ENCODE measurements around the gene CELF1.

CELF1 gene

DNA sequence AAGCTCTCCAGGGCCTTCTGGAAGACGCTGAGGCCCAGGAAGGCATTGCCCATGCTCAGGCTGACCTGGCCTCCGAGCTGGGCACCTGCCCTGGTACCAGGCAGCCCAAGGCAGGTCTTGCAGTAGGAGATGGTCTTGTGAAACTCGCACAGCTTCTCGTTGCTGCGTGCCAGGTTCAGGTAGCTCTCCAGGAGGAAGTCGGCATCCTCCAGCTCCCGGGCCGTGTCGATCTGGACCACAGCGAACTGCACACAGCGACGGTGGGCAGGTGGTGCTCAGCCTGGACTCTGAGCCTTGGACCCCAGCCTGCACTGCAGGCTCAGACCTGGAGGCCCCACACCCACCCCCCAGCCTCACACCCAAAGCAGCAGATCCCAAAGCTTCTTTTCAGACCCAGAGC is 105.0 kb downstream of the CELF1 start:
- DNase-seq (ENCODE audit: low read depth, low spot score), result no peak

DNA sequence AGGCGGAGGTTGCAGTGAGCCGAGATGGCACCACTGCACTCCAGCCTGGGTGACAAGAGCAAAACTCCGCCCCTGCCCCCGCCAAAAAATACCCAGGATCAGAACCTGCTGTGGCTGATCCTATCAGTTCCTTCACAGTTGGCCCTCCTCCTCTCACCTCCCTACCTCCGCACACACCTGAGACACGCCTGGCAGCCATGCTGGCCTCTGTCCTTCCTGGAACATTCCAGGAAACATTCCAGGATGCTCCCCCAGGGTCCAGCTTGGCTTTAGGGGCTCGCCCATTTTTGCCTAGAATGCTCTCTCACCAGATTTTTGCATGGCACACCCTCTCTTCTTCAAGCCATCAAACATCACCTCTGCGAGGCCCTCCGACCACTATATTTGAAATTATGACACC is 106.1 kb downstream of the CELF1 start:
- no peak for DNase-seq (ENCODE audit: low read depth, low spot score)

DNA sequence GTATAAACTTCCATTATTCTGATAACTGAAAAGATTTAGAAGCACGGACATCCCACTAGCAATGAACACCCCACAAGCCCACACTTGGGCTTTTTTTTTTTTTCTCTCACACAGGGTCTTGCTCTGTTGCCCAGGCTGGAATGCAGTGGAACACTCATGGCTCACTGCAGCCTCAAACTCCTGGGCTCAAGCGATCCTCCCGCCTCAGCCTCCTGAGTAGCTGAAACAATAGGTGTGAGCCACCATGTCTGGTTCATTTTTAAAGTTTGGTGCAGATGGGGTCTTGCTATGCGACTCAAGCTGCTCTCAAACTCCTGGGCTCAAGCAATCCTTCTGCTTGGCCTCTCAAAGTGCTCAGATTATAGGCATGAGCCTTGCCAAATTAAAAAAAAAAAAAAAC is 107.1 kb downstream of the CELF1 start:
- DNase-seq (ENCODE audit: low read depth, low spot score), result no peak

DNA sequence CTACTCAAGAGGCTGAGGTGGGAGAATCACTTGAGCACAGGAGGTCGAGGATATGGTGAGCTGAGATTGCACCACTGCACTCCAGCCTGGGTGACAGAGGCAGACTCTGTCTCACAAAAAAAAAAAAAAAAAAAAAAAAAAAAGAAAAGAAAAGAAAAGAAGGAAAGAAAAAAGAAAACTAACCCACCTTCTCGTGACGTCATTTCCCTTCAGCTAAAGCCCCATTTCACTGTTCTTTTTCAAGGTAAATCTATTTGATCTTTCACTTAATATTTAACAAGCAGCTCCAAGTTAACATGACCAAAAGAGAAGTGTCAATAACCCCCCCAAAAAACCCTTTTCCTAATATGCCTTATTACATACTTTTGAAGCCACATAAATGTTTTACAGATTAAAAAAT is 109.1 kb downstream of the CELF1 start:
- no peak for DNase-seq (ENCODE audit: low read depth, low spot score)

DNA sequence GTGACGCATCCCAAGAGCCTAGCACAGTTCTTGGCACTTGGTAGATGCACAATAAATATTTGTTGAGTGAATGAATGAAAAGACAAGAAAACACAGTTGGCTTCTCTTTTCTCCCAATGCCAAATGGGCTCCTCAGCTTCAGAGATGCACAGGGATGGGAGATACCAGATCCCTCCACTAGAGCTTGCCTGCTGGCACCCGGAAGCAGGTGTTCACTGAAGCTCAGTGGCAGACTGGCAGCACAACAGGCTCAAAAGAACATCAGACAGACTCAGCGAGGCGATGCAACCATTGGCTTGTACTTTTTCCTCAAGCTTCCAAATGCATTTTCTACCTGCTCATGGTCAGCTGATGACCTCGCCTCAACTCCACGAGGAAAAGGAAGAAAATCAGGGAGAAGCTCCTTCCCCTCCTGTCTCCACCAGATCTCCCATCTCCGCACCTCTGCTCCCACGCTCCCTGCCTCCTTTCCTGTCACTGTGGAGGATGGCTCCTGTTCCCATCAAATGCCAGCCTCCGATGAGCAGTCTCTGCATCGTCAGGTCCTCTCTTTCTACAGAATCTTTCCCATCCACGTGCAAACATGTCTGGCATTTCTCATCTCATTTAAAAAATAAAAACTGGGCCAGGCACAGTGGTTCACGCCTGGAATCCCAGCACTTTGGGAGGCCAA is 109.8 kb downstream of the CELF1 start:
- DNase-seq (ENCODE audit: low read depth, low spot score), result no peak

DNA sequence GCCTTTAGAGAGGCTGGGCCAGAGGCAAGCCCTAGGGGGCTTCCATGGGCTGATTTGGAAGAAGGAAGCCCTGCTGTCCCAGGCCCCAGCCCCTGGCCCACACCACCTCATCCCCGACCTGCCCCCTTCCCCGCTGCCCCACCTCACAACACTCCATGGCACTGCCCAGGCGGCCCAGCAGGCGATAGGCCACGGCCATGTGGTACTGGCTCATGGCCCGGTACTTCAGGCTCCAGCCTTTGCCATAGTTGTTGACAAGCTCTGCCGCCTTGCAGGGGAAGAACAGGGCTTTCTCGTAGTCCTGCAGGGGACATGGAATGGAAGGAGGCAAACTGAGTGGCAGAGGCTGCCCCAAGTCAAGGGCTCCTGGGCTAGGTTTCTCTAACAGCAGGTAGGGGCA is 110.4 kb downstream of the CELF1 start:
- DNase-seq (ENCODE audit: low read depth, low spot score), result no peak

DNA sequence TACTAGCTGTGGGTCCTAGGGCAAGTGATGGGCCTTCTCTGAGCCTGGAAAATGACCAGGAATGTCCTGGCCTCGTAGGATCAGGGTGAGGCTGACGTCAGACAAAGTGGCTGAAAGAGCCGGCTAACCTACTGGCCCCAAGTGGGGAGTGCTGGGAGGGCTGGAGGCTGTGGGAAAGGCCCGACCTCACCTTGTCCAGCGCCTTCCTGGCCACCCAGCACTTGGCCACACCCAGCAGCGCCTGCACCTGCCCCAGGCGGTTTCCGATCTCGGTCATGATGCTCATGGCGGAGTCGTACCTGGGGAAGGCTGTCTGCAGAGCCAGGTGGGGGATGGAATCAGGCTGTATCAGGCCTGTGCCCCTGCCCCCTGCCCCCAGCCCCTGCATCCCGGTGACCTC is 111.5 kb downstream of the CELF1 start:
- no peak for DNase-seq (ENCODE audit: low read depth, low spot score)

DNA sequence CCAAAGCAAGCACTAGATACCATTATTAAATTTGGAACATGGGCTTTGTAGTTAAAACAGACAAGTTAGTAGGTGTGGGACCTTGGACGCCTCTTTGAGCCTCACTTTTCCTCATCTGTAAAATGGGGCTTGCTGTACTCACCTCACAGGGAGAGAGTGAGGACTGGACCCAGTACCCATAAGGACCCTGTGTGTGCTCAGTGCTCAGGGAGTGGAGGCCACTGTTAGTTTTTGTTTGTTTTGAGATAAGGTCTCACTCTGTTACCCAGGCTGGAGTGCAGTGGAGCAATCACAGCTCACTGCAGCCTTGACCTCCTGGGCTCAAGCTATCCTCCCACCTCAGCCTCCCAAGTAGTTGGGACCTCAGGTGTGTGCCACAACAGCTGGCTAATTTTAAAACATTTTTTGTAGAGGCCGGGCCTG is 112.9 kb downstream of the CELF1 start:
- DNase-seq (ENCODE audit: low read depth, low spot score), result no peak

DNA sequence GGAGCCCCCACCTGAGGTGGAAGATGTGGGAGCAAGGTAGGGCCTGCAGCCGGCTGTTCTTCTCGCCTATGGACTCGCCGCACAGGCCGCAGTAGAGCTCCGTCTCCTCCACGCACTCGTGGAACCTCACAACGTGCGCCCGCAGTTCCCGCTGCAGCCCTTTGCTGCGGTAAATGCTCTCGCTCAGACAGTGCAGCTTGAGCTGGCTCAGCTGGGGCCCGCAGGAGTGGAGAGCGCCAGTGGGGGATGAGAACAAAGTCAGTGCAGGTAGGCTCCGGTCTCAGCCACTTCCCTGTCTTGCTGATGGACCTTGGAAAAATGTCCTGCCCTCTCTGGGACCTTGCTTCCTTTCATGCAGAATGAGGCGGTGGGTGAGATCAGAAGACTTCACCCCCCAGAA is 114.2 kb downstream of the CELF1 start:
- DNase-seq (ENCODE audit: low read depth, low spot score), result no peak

DNA sequence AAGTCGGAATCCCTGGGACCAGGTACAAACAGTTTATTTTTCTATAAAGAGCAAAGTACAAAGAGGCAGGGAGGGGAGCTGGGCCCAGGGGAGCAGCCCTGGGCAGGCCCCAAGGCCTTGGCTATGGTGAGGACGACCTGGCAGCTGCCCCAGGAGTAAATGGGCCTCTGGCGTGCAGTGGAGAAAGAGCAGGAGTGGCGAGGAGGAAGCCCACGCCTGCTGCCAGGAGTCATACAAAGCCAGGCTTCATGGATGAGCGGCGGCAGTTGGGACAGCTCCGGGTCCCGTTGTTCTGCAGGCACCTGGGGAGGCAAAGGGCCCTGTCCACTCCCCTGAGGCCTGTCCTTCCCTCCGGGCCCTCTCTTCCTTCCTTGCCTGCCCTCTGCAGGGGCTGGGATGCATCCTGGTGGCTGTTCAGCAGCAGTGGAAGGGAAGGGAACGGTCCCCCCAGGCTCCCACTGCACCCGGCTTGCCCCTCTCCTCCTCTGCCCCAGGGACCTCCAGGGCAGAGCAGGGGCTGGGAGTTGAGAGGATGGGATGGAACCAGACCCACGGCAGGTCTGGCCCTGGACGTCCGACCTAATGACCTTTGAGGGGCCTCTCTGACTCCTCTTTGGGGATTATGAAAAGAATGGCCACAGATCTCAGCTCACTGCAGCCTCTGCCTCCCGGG is 115.0 kb downstream of the CELF1 start:
- DNase-seq (ENCODE audit: low read depth, low spot score), result no peak

DNA sequence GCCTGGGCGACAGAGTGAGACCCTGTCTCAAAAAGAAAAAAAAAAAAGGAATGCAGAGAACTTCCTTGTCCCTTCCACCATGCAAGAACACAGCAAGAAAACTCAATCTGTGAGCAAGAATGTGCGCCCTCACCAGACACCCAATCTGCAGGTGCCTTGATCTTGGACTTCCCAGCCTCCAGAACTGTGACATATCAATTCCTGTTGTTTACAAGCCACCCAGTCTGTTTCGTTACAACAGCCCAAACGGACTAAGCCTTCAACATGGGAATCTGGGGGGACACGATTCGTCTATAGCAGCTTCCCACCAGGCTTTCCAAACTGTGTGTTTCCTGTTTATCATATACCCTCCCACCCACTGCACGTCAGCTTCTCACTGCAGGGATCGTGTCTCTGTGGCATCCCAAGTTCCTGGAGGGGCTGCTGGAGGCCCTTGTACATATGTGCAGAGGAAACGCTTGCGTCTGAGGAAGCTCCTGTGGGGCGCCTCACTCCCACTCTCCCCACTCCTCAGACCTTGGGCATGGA is 115.7 kb downstream of the CELF1 start:
- DNase-seq (ENCODE audit: low read depth, low spot score), result no peak

DNA sequence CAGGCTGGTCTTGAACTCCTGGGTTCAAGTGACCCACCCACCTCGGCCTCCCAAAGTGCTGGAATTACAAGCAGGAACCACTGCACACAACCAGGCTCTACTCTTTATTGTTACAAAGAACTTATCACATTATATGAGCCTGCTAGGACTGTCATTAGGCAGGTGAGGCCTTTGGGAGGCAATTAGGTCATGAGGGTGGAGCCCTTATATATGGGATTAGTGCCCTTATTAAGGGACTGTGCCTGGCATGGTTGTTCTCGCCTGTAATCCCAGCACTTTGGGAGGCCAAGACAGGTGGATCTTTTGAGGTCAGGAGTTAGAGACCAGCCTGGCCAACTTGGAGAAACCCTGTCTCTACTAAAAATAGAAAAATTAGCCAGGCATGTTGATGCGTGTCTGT is 116.2 kb downstream of the CELF1 start:
- DNase-seq (ENCODE audit: low read depth, low spot score), result no peak

DNA sequence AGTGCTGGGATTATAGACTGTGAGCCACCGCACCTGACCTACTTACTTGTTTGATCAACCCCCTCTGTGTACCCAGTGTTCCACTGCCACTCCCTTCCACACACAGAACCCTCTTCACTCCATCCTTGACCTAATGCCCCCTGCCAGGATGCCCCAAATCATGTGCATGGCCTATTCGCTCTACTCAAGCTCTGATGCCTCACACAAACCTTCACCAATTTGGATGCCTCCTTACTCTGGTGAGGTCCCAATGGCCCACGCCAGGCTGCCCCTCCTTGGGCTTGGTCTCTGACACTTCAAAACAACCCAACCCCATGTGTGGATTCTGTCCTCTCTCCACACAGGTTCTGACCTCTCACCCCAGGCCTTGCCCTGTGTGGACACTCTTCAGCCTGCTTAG is 117.2 kb downstream of the CELF1 start:
- DNase-seq (ENCODE audit: low read depth, low spot score), result no peak

DNA sequence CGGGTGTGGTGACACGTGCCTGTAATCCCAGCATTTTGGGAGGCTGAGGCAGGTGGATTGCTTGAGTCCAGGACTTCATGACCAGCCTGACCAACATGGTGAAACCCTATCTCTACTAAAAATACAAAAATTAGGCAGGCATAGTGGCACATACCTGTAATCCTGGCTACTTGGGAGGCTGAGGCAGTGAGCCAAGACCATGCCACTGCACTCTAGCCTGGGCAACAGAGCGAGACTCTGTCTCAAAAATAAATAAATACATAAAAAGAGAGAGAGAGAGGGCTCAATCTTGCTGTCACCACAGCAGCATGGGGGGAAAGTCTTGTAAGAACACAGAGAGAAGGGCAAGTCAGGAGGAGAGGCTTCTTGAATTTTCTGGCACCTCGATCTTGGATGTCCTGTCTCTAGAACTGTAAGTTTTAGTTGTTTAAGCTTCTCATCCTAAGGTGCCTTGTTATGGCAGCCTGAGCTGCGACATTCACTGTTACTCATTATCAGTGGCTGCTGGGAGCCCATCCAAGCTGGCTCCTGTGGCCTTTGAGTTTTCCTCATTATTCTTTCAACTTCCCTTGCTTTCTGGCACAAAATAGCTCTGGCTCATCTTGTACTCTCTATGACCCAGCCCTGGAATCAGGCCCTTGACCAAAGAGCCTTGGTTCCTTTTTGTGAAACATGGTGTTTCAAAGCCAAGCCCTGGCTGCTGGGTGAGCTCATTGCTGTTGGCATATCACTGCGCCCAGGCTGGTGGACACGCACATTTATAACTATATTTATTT is 118.7 kb downstream of the CELF1 start:
- no peak for DNase-seq (ENCODE audit: low read depth, low spot score)

DNA sequence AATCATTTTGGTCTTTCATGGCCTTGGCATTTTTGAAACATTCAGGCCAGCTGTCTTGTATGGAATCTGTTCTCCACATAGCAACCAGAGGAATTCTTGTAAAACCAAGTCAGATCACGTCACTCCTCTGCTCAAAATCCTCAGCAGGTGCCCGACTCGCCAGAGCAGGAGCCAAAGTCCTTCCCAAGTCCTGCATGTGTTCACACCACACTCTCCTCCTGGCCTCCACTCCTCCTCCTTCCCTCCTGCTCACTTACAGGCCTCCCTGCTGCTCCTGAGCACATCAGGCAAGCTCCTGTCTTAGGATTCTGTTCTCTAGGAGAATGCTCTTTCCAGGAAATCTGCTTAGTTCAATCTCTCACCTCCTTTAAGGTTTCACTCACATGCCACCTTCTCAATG is 119.8 kb downstream of the CELF1 start:
- no peak for DNase-seq (ENCODE audit: low read depth, low spot score)

DNA sequence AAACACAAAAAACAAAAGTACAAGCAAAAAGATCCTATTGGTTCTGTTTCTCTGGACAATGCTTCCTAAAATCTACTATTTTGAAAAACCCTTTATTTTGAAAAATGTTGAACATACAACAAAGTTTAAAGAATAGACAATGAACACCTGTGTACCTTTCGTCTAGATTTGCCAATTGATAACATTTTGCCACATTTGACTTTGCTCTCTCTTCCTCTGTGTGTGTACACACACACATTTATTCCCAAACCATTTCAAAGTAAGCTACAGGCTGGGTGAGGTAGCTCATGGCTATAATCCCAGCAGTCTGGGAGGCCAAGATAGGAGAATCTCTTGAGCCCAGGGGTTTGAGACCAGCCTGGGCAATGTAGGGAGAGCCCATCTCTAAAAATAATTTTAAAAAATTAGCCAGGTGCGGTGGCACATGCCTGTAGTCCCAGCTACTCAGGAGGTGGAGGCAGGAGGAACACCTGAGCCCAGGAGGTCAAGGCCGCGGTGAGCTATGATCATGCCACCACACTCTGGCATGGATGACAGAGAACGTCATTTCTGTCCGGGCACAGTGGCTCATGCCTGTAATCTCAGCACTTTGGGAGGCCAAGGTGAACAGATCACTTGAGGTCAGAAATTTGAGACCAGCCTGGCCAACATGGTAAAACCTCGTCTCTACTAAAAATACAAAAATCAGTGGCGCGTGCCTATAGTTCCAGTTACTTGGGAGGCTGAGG is 121.4 kb downstream of the CELF1 start:
- DNase-seq (ENCODE audit: low read depth, low spot score), result no peak

DNA sequence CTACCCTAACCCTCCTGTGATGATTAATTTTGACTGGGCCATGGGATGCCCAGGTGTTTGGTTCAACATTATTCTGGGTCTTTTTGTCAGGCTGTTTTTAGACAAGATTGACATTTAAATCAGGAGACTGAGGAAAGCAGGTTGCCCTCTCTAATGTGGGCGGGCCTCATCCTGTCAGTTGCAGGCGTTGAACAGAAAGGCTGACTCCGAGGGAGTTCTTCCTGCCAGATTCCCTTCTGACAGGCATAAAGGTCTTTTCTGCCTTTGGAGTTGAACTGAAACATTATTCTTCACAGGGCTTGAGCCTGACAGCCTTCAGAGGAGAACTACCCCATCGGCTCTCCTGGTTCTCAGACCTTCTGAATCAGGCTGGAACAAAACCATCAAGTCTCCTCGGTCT is 122.4 kb downstream of the CELF1 start:
- DNase-seq (ENCODE audit: low read depth, low spot score), result no peak

DNA sequence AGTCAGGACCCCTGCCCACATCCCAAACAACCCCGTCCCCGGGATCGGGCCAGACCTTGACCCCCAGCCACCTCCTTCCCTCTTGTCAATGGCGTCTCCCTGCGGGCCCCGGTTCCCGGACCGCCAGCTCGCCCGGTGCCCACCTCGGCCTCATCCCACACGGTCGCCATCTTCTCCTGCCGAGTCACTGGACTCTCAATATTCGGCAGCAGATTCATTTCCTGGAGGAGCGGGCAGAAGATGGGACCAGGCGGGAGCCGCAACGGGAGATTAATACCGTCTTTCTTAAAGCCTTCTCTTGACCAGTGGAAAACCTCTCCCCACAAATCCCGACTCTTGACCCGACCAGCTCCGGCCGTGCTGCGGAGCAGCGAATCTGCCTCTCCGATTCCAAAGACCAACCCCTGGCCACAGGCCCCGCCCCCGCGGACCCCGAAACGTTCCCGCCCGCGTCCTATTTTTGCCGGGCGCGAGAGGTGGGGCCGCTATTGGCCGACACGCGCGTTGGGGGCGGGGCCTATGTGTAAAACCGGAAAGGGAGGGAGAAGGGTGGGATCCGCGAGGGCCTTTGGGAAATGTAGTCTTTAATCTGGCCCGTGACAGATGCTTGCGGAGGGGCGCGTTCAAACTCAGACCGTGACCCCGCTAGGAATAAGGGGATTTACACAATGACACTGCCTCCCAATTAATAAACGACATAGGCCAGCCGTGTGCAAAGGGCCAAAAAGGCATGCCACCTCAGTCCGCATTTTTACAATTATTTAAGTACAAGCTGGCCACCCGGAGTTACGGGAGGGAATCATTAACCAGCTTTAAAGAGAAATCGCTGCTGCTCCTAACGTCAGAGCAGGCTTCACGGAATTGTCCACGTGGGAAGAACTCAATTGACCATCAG is 126.6 kb downstream of the CELF1 start, which contains the start of gene PSMC3:
PSMC3 (minus strand) TSS at position 378 of the 895 bp plus-strand sequence; CDS start at position 218, 160 bp downstream.
- peak; percentile 95 for DNase-seq (ENCODE audit: low read depth, low spot score)

DNA sequence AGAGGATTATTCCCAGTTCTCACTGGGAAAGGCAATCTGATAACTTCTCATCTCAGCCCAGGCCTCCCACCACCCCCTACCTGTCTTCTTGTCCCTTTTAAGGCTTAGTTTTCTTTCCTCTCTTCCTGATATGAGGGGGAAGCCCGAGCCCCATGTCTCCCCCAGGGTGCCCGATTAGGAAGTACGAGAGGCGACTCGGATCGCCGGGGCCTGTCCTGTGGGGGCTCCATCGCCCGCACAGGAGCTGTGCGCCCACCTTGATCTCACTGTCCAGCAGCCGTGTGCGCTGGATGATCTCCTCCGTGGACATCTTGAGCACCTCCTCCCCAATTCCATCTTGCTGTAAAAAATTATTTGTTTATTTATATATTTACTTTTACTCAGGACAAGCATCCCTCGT is 127.3 kb downstream of the CELF1 start:
- DNase-seq (ENCODE audit: low read depth, low spot score), result no peak

DNA sequence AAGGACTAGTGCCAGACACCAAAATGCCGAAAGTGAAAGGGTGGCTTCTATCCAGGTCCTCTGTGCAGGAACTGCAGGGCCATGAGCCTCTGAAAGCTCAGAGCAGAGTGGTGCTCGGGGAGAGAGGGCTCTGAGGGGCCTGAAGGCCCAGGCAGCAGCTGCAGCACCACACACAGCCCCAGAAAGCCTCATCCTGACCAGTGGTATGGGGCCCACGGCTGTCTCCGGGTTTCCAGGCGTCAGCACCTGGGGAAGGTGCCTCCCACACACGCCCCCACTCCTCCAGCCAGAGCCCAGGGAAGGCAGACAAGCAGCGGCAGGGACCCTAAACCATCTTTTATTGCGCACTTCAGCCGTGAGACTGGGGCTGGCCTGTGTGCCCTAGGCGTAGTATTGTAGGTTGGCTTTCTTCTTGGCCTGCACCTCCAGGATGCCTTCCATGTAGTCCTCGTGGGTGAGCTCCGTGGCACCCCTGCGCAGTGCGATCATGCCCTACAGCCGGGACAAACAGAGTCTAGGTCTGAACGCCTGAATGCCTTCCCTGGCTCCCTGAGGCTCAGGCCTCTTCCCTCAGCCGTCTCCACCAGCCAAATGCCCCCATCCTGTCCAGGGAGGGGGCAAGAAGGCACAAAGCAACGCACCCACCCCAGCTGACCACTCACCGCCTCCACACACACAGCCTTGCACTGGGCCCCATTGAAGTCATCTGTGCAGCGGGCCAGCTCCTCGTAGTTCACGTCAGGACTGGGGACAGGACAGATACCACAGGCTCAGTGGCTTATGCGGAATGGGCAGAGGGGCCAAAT is 134.3 kb downstream of the CELF1 start:
- no peak for DNase-seq (ENCODE audit: low read depth, low spot score)
